Measurements from ENCODE around the gene HMCN1.
"Not testable (repeated sequence)": the region's sequence is repeated elsewhere in the genome, so short reads cannot be mapped to it uniquely, and the experiment has no call there.

Gene HMCN1

GRCh38 chr1:186202776-186203175 is 468.6 kb downstream of the HMCN1 start:
- DNase-seq (ENCODE audit: low spot score) = no peak

- no peak for DNase-seq (ENCODE audit: low spot score)
Measured at GRCh38 chr1:186206048-186206570, 471.9 kb downstream of the HMCN1 start.

- no peak for DNase-seq (ENCODE audit: low spot score)
Measured at GRCh38 chr1:186207391-186208085, 473.3 kb downstream of the HMCN1 start.

GRCh38 chr1:186208405-186209129 is 474.4 kb downstream of the HMCN1 start:
- DNase-seq (ENCODE audit: low spot score) = no peak

- no peak for DNase-seq (ENCODE audit: low spot score)
Measured at GRCh38 chr1:186210258-186210657, 476.1 kb downstream of the HMCN1 start.

- not testable (repeated sequence) for DNase-seq (ENCODE audit: low spot score)
Measured at GRCh38 chr1:186211583-186211982, 477.4 kb downstream of the HMCN1 start.

GRCh38 chr1:186212568-186213224 is 478.5 kb downstream of the HMCN1 start:
- peak; percentile 87 for DNase-seq (ENCODE audit: low spot score)

GRCh38 chr1:186213225-186213607 is 479.0 kb downstream of the HMCN1 start:
- DNase-seq (ENCODE audit: low spot score) = no peak

- DNase-seq (ENCODE audit: low spot score) = no peak
Measured at GRCh38 chr1:186214791-186215190, 480.6 kb downstream of the HMCN1 start.

GRCh38 chr1:186215636-186216035 is 481.4 kb downstream of the HMCN1 start:
- no peak for DNase-seq (ENCODE audit: low spot score)

GRCh38 chr1:186218654-186219352 is 484.6 kb downstream of the HMCN1 start:
- no peak for DNase-seq (ENCODE audit: low spot score)

- DNase-seq (ENCODE audit: low spot score) = no peak
Measured at GRCh38 chr1:186220067-186220466, 485.9 kb downstream of the HMCN1 start.

GRCh38 chr1:186220911-186221310 is 486.7 kb downstream of the HMCN1 start:
- no peak for DNase-seq (ENCODE audit: low spot score)

GRCh38 chr1:186225096-186225495 is 490.9 kb downstream of the HMCN1 start:
- DNase-seq (ENCODE audit: low spot score) = no peak

GRCh38 chr1:186228749-186229148 is 494.6 kb downstream of the HMCN1 start:
- no peak for DNase-seq (ENCODE audit: low spot score)

GRCh38 chr1:186231861-186232436 is 497.8 kb downstream of the HMCN1 start:
- no peak for DNase-seq (ENCODE audit: low spot score)

- DNase-seq (ENCODE audit: low spot score) = no peak
Measured at GRCh38 chr1:186234976-186235686, 500.9 kb downstream of the HMCN1 start.

- no peak for DNase-seq (ENCODE audit: low spot score)
Measured at GRCh38 chr1:186235696-186236095, 501.5 kb downstream of the HMCN1 start.

- peak; percentile 57 for DNase-seq (ENCODE audit: low spot score)
Measured at GRCh38 chr1:186236921-186237320, 502.7 kb downstream of the HMCN1 start.

GRCh38 chr1:186239171-186239570 is 505.0 kb downstream of the HMCN1 start:
- no peak for DNase-seq (ENCODE audit: low spot score)

GRCh38 chr1:186240436-186240835 is 506.2 kb downstream of the HMCN1 start:
- DNase-seq (ENCODE audit: low spot score) = no peak
